ENCODE measurements around the gene PRKAG3.

DNA sequence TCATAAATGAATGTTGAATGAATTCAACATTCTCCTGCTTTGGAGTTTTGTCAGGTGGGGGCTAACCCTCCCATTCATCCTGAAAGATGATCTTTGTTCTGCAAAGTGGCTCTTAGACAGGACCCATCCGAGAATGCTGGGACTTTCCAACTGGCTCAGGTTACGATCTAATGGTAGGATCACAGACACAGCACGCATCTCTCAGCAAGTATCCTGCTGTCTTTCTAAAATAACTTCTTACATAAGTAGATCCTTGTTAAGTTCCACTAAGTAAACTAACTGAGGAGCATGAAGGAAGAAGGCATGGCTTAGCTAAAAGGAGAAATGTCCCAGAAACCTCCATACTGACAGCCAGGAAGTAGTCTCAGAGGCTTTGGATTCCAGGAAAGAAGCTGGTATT, 26.0 kb downstream of the PRKAG3 start:
- TF ChIP-seq, protein P1, sequence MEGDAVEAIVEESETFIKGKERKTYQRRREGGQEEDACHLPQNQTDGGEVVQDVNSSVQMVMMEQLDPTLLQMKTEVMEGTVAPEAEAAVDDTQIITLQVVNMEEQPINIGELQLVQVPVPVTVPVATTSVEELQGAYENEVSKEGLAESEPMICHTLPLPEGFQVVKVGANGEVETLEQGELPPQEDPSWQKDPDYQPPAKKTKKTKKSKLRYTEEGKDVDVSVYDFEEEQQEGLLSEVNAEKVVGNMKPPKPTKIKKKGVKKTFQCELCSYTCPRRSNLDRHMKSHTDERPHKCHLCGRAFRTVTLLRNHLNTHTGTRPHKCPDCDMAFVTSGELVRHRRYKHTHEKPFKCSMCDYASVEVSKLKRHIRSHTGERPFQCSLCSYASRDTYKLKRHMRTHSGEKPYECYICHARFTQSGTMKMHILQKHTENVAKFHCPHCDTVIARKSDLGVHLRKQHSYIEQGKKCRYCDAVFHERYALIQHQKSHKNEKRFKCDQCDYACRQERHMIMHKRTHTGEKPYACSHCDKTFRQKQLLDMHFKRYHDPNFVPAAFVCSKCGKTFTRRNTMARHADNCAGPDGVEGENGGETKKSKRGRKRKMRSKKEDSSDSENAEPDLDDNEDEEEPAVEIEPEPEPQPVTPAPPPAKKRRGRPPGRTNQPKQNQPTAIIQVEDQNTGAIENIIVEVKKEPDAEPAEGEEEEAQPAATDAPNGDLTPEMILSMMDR (conservative IDR thresholded peaks at IDR 0.05 in 1 of 2, IDR thresholded peaks at IDR 0.05 in 1 of 2; ENCODE audit: extremely low read depth in 1 of 2, insufficient read depth in 1 of 2, low read depth in 1 of 2, low read length in 2 of 2), result no peak
- no peak for TF ChIP-seq EZH2 (IDR thresholded peaks at IDR 0.05; ENCODE audit: borderline replicate concordance, low read length)
